SK-N-SH treated with all-trans-retinoic acid at 6 μM for 48 hours (cell line): ENCODE data around the gene IL7R.

Experiments
- ATAC-seq: fragments of 200-7000 bp; cut with Tn5 transposase; 3 replicates; pipeline ENCODE4 v1.9.1; 2020; ENCODE audit warnings: mild to moderate bottlenecking, moderate library complexity
- ARNTL ChIP-seq: fragments of 450-650 bp; formaldehyde crosslinking; IDR thresholded peaks from 2 replicates; pipeline ENCODE4 v1.5.0; 2020; ENCODE audit warnings: low read depth, mild to moderate bottlenecking, moderate library complexity, borderline replicate concordance
- BACH2 ChIP-seq: fragments of 250-450 bp; sonication (Bioruptor Pico); IDR thresholded peaks from 2 replicates; pipeline ENCODE4 v1.9.0; 2021; ENCODE audit warnings: mild to moderate bottlenecking, borderline replicate concordance
- CSDC2 ChIP-seq: fragments of 250-450 bp; sonication (Bioruptor Pico); IDR thresholded peaks from 2 replicates; pipeline ENCODE4 v1.5.0; 2020; ENCODE audit warnings: mild to moderate bottlenecking, moderate library complexity
- CSRNP3 ChIP-seq: fragments of 250-450 bp; sonication (Bioruptor Pico); IDR thresholded peaks from 2 replicates; pipeline ENCODE4 v1.5.1; 2021; ENCODE audit warnings: mild to moderate bottlenecking, moderate library complexity
- ESRRG ChIP-seq: fragments of 250-450 bp; sonication (Bioruptor Pico); IDR thresholded peaks from 2 replicates; pipeline ENCODE4 v1.6.1; 2021; ENCODE audit warnings: mild to moderate bottlenecking
- GLIS3 ChIP-seq: fragments of 250-450 bp; sonication (Bioruptor Pico); IDR thresholded peaks from 2 replicates; pipeline ENCODE4 v1.5.0; 2020; ENCODE audit warnings: mild to moderate bottlenecking, moderate library complexity
- ISL1 ChIP-seq: fragments of 250-450 bp; sonication (Bioruptor Pico); IDR thresholded peaks from 2 replicates; pipeline ENCODE4 v2.1.2; 2022; ENCODE audit warnings: mild to moderate bottlenecking, moderate library complexity
- OSR1 ChIP-seq: fragments of 250-450 bp; sonication (Bioruptor Pico); IDR thresholded peaks from 2 replicates; pipeline ENCODE4 v1.8.0; 2022; ENCODE audit warnings: moderate library complexity, mild to moderate bottlenecking, inconsistent platforms
- POU6F1 ChIP-seq: fragments of 250-450 bp; sonication (Bioruptor Pico); IDR thresholded peaks from 2 replicates; pipeline ENCODE4 v1.8.0; 2021; ENCODE audit warnings: low read depth, mild to moderate bottlenecking, moderate library complexity, borderline replicate concordance
- PPARA ChIP-seq: fragments of 250-450 bp; sonication (Bioruptor Pico); IDR thresholded peaks from 2 replicates; pipeline ENCODE4 v1.5.0; 2020; ENCODE audit warnings: mild to moderate bottlenecking, borderline replicate concordance
- RARB ChIP-seq: fragments of 250-450 bp; sonication (Bioruptor Pico); IDR thresholded peaks from 2 replicates; pipeline ENCODE4 v1.8.0; 2021; ENCODE audit warnings: mild to moderate bottlenecking, moderate library complexity
- SNAI2 ChIP-seq: fragments of 250-450 bp; sonication (Bioruptor Pico); IDR thresholded peaks from 2 replicates; pipeline ENCODE4 v1.5.0; 2020; ENCODE audit warnings: mild to moderate bottlenecking, moderate library complexity
- TCF4 ChIP-seq: fragments of 250-450 bp; sonication (Bioruptor Pico); IDR thresholded peaks from 2 replicates; pipeline ENCODE4 v1.8.0; 2021; ENCODE audit warnings: mild to moderate bottlenecking, moderate library complexity, borderline replicate concordance
- TOX ChIP-seq: fragments of 250-450 bp; sonication (Bioruptor Pico); IDR thresholded peaks from 2 replicates; pipeline ENCODE4 v1.8.0; 2021; ENCODE audit warnings: mild to moderate bottlenecking, moderate library complexity, borderline replicate concordance
- ZC3H10 ChIP-seq: fragments of 250-450 bp; sonication (Bioruptor Pico); IDR thresholded peaks from 2 replicates; pipeline ENCODE4 v1.5.1; 2021; ENCODE audit warnings: mild to moderate bottlenecking, moderate library complexity
- ZFP3 ChIP-seq: fragments of 250-450 bp; sonication (Bioruptor Pico); IDR thresholded peaks from 2 replicates; pipeline ENCODE4 v1.5.0; 2020; ENCODE audit warnings: mild to moderate bottlenecking, moderate library complexity
- ZFP30 ChIP-seq: fragments of 450-650 bp; formaldehyde crosslinking; IDR thresholded peaks from 2 replicates; pipeline ENCODE4 v1.5.0; 2022; ENCODE audit warnings: mild to moderate bottlenecking, moderate library complexity
- ZNF70 ChIP-seq: fragments of 450-650 bp; formaldehyde crosslinking; IDR thresholded peaks from 2 replicates; pipeline ENCODE4 v1.5.0; 2020; ENCODE audit warnings: mild to moderate bottlenecking, moderate library complexity
- ZNF8 ChIP-seq: fragments of 450-650 bp; formaldehyde crosslinking; IDR thresholded peaks from 2 replicates; pipeline ENCODE4 v1.5.0; 2020; ENCODE audit warnings: mild to moderate bottlenecking, moderate library complexity
- TF ChIP-seq, protein P1 (sequence below): fragments of 250-450 bp; sonication (Bioruptor Pico); IDR thresholded peaks from 2 replicates; pipeline ENCODE4 v1.8.0; 2020; ENCODE audit warnings: mild to moderate bottlenecking, moderate library complexity, borderline replicate concordance
- TF ChIP-seq, protein P2 (sequence below): fragments of 250-450 bp; sonication (Bioruptor Pico); IDR thresholded peaks from 2 replicates; pipeline ENCODE4 v1.5.1; 2020; ENCODE audit warnings: low read depth, mild to moderate bottlenecking, moderate library complexity
- TF ChIP-seq, protein P3 (sequence below): fragments of 250-450 bp; sonication (Bioruptor Pico); IDR thresholded peaks from 2 replicates; pipeline ENCODE4 v1.5.0; 2020; ENCODE audit warnings: mild to moderate bottlenecking, moderate library complexity

The IL7R gene

GRCh38 chr5:35819668-35820067 lies 37.0 kb upstream of the IL7R start:
- ATAC-seq: no peak
- TF ChIP-seq, protein P1, sequence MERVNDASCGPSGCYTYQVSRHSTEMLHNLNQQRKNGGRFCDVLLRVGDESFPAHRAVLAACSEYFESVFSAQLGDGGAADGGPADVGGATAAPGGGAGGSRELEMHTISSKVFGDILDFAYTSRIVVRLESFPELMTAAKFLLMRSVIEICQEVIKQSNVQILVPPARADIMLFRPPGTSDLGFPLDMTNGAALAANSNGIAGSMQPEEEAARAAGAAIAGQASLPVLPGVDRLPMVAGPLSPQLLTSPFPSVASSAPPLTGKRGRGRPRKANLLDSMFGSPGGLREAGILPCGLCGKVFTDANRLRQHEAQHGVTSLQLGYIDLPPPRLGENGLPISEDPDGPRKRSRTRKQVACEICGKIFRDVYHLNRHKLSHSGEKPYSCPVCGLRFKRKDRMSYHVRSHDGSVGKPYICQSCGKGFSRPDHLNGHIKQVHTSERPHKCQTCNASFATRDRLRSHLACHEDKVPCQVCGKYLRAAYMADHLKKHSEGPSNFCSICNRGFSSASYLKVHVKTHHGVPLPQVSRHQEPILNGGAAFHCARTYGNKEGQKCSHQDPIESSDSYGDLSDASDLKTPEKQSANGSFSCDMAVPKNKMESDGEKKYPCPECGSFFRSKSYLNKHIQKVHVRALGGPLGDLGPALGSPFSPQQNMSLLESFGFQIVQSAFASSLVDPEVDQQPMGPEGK (CRISPR knock-in tag): no peak
- TF ChIP-seq ARNTL (CRISPR knock-in tag) (no peak), ZFP30 (CRISPR knock-in tag) (no peak), RARB (CRISPR knock-in tag) (no peak), ISL1 (CRISPR knock-in tag) (no peak), ZNF8 (CRISPR knock-in tag) (no peak), ZNF70 (CRISPR knock-in tag) (no peak), ESRRG (CRISPR knock-in tag) (no peak), OSR1 (CRISPR knock-in tag) (no peak), POU6F1 (CRISPR knock-in tag) (no peak), PPARA (CRISPR knock-in tag) (no peak), CSRNP3 (no peak), GLIS3 (CRISPR knock-in tag) (no peak), TOX (CRISPR knock-in tag) (no peak)
- TF ChIP-seq, protein P2, sequence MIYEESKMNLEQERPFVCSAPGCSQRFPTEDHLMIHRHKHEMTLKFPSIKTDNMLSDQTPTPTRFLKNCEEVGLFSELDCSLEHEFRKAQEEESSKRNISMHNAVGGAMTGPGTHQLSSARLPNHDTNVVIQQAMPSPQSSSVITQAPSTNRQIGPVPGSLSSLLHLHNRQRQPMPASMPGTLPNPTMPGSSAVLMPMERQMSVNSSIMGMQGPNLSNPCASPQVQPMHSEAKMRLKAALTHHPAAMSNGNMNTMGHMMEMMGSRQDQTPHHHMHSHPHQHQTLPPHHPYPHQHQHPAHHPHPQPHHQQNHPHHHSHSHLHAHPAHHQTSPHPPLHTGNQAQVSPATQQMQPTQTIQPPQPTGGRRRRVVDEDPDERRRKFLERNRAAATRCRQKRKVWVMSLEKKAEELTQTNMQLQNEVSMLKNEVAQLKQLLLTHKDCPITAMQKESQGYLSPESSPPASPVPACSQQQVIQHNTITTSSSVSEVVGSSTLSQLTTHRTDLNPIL (CRISPR knock-in tag): no peak

DNA sequence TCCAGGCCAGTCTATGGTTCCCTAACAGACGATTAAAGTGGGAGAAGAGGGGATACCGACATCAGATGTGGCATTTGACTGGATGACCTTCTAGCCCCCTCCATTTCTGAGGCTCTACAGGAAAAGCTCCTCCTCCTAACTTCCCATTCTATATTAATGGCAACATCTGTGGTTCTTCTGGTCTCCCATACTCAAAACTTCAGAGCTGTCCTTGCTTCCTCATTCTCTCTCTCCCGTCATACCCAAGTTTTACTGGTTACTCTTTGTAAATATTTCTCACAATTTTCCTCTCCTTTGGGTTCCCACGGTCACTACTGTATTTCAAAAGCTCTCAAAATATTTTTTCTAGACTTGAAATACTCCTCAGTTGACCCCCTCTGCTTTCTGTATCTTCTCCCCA lies 36.0 kb upstream of the IL7R start:
- ATAC-seq: no peak
- TF ChIP-seq ZC3H10 (CRISPR knock-in tag) (no peak), GLIS3 (CRISPR knock-in tag) (no peak), TOX (CRISPR knock-in tag) (no peak), BACH2 (CRISPR knock-in tag) (no peak), TCF4 (CRISPR knock-in tag) (no peak), PPARA (CRISPR knock-in tag) (no peak), ISL1 (CRISPR knock-in tag) (no peak), CSRNP3 (no peak), ZNF70 (CRISPR knock-in tag) (no peak), RARB (CRISPR knock-in tag) (no peak), CSDC2 (no peak), SNAI2 (no peak), ESRRG (CRISPR knock-in tag) (no peak), ZNF8 (CRISPR knock-in tag) (no peak), ARNTL (CRISPR knock-in tag) (no peak), ZFP3 (CRISPR knock-in tag) (no peak), ZFP30 (CRISPR knock-in tag) (no peak)
- TF ChIP-seq, protein P3, sequence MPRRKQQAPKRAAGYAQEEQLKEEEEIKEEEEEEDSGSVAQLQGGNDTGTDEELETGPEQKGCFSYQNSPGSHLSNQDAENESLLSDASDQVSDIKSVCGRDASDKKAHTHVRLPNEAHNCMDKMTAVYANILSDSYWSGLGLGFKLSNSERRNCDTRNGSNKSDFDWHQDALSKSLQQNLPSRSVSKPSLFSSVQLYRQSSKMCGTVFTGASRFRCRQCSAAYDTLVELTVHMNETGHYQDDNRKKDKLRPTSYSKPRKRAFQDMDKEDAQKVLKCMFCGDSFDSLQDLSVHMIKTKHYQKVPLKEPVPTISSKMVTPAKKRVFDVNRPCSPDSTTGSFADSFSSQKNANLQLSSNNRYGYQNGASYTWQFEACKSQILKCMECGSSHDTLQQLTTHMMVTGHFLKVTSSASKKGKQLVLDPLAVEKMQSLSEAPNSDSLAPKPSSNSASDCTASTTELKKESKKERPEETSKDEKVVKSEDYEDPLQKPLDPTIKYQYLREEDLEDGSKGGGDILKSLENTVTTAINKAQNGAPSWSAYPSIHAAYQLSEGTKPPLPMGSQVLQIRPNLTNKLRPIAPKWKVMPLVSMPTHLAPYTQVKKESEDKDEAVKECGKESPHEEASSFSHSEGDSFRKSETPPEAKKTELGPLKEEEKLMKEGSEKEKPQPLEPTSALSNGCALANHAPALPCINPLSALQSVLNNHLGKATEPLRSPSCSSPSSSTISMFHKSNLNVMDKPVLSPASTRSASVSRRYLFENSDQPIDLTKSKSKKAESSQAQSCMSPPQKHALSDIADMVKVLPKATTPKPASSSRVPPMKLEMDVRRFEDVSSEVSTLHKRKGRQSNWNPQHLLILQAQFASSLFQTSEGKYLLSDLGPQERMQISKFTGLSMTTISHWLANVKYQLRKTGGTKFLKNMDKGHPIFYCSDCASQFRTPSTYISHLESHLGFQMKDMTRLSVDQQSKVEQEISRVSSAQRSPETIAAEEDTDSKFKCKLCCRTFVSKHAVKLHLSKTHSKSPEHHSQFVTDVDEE (CRISPR knock-in tag): no peak
- TF ChIP-seq, protein P2 (CRISPR knock-in tag): no peak
- TF ChIP-seq, protein P1 (CRISPR knock-in tag): no peak
